BE2C (cell line): Measurements from ENCODE around the gene BAZ1B.
"Not testable (repeated sequence)": the region's sequence is repeated elsewhere in the genome, so short reads cannot be mapped to it uniquely, and the experiment has no call there.

Source experiments
- DNase-seq: peaks from one replicate; pipeline ENCODE4 v3.0.0-alpha.2; 2020
- H3K27me3 ChIP-seq: fragments of 250-450 bp; sonication (Bioruptor Pico); 2 replicates; pipeline ENCODE4 v1.5.1; 2020; ENCODE audit warnings: mild to moderate bottlenecking
- H3K36me3 ChIP-seq: fragments of 250-450 bp; sonication (Bioruptor Pico); 2 replicates; pipeline ENCODE4 v1.5.1; 2020; ENCODE audit warnings: mild to moderate bottlenecking
- H3K4me1 ChIP-seq: fragments of 250-450 bp; sonication (Bioruptor Pico); 2 replicates; pipeline ENCODE4 v1.5.1; 2020
- H3K4me3 ChIP-seq: 2 replicates; pipeline ENCODE4 v1.5.1; 2011; ENCODE audit warnings: low read depth, low read length
- H3K9me3 ChIP-seq: fragments of 250-450 bp; sonication (Bioruptor Pico); 2 replicates; pipeline ENCODE4 v1.5.1; 2020
- TF ChIP-seq, protein P1 (sequence below): IDR thresholded peaks from 2 replicates; pipeline ENCODE4 v1.5.1; 2012; ENCODE audit warnings: mild to moderate bottlenecking, low read depth, low read length

BAZ1B gene

DNA sequence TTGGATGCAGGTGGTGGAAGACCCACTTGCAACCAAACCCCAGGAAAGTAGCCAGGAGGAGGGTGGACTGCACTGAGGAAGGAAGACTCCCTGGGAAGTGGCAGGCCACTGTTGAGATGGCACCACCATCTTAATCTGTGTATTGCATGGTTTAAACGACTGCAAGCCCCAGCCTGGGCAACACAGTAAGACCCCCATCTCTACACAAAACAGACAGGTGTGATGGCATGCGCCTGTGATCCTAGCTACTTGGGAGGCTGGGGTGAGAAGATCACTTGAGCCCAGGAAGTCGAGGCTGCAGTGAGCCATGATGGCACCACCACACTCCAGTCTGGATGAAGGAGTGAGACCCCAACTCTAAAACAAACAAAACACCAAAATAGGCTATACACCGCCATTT, 45.0 kb upstream of the BAZ1B start:
- H3K4me1 ChIP-seq: no peaks in the 10 kb centered on the region
- no peaks in the 10 kb centered on the region for H3K9me3 ChIP-seq
- TF ChIP-seq, protein P1, sequence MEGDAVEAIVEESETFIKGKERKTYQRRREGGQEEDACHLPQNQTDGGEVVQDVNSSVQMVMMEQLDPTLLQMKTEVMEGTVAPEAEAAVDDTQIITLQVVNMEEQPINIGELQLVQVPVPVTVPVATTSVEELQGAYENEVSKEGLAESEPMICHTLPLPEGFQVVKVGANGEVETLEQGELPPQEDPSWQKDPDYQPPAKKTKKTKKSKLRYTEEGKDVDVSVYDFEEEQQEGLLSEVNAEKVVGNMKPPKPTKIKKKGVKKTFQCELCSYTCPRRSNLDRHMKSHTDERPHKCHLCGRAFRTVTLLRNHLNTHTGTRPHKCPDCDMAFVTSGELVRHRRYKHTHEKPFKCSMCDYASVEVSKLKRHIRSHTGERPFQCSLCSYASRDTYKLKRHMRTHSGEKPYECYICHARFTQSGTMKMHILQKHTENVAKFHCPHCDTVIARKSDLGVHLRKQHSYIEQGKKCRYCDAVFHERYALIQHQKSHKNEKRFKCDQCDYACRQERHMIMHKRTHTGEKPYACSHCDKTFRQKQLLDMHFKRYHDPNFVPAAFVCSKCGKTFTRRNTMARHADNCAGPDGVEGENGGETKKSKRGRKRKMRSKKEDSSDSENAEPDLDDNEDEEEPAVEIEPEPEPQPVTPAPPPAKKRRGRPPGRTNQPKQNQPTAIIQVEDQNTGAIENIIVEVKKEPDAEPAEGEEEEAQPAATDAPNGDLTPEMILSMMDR: no peak
- H3K36me3 ChIP-seq: peaks cover 24% of the 10 kb centered on the region
- DNase-seq: no peak
- peaks cover 4% of the 10 kb centered on the region; the same call in 1 of the 2 replicates for H3K27me3 ChIP-seq
- H3K4me3 ChIP-seq: no peak overlapping the region

DNA sequence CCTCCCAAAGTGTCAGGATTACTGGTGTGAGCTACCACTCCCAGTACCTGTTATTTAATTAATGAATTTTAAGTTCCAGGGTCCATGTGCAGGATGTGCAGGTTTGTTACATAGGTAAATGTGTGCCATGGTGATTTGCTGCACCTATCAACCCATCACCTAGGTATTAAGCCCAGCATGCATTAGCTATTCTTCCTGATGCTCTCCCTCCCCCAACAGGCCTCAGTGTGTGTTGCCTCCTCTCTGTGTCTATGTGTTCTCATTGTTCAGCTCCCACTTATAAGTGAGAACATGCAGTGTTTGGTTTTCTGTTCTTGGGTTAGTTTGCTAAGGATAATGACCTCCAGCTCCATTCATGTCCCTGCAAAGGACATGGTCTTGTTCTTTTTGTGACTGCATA, 44.3 kb upstream of the BAZ1B start:
- H3K9me3 ChIP-seq, H3K27me3 ChIP-seq, DNase-seq, H3K4me1 ChIP-seq, H3K4me3 ChIP-seq: not testable (repeated sequence)
- H3K36me3 ChIP-seq: peaks cover 20% of the 10 kb centered on the region

DNA sequence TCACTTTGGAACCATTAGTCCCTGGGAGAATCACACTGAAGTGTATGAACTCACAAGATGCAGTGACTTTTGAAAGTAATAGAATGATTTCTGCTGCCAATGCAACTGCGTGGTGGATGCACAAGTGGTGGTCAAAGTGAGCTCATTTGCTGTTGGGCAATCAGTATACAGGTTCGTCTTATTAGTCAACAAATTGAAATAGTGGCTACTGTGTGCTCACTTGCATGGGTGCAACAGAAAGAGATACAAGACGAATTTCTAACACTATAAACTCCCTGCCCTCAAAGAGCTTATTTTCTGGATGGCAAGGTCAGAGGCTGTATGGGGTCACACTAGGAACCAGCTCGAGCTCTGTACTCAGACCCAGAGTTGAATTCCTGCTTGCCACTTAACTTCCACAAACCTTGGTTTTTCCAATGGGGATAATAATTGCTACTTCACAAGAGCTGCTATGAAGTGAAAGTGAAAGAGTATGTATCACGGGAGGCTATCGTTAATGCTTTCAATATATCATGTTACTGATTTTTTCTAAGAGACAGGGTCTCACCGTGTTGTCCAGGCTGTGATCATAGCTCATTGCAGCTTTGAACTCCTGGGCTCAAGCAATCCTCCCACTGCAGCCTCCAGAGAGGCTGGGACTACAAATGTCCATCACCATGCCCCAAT, 43.7 kb upstream of the BAZ1B start:
- Histone ChIP-seq H3K4me1 (no peaks in the 10 kb centered on the region), H3K4me3 (no peak overlapping the region), H3K27me3 (peaks cover 4% of the 10 kb centered on the region; the same call in 1 of the 2 replicates), H3K9me3 (no peaks in the 10 kb centered on the region), H3K36me3 (peaks cover 13% of the 10 kb centered on the region)
- TF ChIP-seq, protein P1: no peak
- DNase-seq: no peak

DNA sequence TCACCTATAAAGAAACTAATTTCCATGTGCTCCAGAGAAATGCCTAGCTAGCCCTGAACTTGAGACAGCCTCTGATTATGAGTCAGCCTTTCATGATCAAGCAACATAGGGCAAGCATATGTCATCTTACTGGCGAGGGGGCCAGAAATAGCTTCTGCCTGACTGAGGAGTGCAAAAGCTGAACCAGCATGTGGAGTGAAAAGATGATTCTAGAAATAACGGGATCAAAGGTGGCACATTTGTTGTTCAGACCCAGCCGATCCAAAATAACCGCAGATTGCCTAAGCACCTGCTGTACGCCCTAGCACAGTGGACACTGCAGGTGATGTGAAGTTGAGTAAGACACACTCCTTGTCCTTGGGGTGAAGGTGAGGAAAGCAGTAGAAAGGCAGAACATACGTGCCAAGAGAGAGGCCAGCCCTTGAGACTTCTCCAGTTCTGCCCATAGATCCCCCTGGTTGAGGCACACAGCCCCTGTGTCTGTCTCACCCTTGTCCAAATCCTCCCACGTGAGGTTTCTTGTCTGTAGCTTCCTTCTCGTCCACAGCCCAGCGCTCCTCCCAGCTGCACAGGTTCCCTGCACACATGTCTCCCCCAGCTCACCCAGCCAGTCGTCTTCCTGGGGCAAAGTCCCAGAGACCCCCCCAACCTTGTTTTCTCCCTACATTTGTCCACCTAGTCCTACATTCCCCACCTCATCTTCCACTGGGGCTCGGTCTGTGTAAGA, 38.2 kb upstream of the BAZ1B start:
- TF ChIP-seq, protein P1: no peak
- no peaks in the 10 kb centered on the region for H3K4me1 ChIP-seq
- H3K36me3 ChIP-seq: no peaks in the 10 kb centered on the region
- DNase-seq: no peak
- H3K4me3 ChIP-seq: no peak overlapping the region
- no peaks in the 10 kb centered on the region for H3K9me3 ChIP-seq
- peaks cover 4% of the 10 kb centered on the region; the same call in 1 of the 2 replicates for H3K27me3 ChIP-seq

DNA sequence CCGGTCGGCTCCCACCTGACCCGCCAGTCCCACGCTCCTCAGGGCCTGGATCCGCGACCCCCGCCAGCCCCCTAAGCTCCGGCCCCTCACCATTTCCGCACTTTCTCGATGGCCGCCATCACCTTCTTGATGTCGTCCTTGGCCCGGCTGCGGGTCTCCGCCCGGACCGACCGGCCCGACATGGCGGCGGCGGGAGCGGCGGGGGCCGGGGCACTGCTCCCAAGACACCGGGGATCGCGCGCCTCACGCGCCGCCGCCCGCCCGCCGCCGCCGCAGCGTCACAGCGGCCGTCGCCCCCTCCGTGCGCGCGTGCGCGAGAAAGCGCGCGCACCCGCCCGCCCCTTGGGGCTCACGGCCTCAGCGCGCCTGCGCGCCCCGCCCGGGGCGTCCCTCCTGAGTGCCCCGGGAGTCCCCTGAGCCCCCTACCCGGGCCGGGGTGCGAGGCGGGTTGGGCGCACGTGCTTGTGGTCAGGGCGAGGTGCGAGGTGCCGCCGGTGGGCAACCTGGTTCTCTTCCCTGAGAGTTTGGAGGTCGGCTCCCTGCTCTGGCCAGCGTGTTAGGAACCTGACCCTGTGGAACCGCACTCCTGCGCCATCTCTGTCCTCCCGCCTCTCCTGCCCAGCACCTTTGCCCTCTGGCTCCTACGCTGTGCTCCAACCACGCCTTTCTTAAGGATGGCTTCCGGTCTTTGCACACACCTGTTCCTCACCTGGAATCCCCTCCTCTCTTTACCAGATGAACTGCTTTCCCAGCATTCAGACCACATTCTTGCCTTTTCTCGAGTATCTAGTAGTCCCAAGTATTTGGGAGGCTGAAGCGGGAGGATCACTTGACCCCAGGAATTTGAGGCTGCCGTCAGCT, 35.5 kb upstream of the BAZ1B start, which contains the start of gene BCL7B:
Gene BCL7B (minus strand): TSS at position 294 of the 861 bp plus-strand sequence. CDS start 112 bp downstream, at position 182.
- TF ChIP-seq, protein P1: no peak
- H3K36me3 ChIP-seq: no peaks in the 10 kb centered on the region; the same call in 1 of the 2 replicates
- no peaks in the 10 kb centered on the region for H3K9me3 ChIP-seq
- no peaks in the 10 kb centered on the region for H3K4me1 ChIP-seq
- H3K4me3 ChIP-seq: peak within 1 kb of the TSS; percentile 69
- DNase-seq: peak; percentile 76
- no peaks in the 10 kb centered on the region for H3K27me3 ChIP-seq

DNA sequence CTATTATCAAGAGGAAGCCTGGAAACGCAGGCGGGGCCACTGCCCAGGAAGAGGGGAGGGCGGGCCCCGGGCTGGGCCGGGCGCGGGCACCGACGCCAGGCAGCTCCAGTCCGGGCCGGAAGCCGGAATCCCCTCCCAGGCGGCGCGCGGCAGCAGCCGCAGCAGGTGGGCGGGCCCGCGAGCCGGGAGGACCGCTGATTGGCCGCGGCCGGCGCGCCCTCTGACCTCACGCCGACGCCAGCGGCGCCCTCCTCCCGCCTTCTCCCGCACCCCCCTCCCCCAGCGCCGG, 35.0 kb upstream of the BAZ1B start:
- peaks cover 3% of the 10 kb centered on the region for H3K36me3 ChIP-seq
- no peaks in the 10 kb centered on the region for H3K4me1 ChIP-seq
- peak overlapping the region; percentile 69 for H3K4me3 ChIP-seq
- peak; percentile 97 for DNase-seq
- H3K27me3 ChIP-seq: no peaks in the 10 kb centered on the region
- H3K9me3 ChIP-seq: no peaks in the 10 kb centered on the region
- TF ChIP-seq, protein P1: no peak
